GM18519 (cell line): ENCODE data around the gene ANKS1B.

Source experiments
- ATAC-seq: cut with Tn5 transposase; IDR thresholded peaks from one replicate; pipeline ENCODE4 v1.9.1; 2021; ENCODE audit warnings: mild to moderate bottlenecking, moderate library complexity; ENCODE audit not compliant: unreplicated experiment, low FRiP score

Gene ANKS1B

DNA sequence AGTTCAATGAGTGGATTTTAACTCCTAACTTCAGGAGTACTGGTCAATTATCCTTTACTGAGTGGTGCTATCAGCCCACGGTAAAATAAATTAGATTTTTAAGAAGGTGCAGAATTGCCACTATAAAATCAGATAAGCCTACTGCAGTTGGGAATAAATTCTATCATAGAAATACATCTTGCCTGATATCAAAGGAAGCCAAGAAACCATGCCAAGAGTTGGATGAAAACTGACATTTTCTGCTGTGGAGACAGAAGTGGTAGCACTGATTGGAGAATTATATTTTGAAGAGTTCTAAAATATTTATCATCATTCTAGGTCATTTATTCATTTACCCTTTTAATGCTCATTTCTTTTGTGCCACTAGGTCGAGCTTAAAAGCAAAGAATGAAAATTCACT, 874.5 kb downstream of the ANKS1B start:
- ATAC-seq: no peak

DNA sequence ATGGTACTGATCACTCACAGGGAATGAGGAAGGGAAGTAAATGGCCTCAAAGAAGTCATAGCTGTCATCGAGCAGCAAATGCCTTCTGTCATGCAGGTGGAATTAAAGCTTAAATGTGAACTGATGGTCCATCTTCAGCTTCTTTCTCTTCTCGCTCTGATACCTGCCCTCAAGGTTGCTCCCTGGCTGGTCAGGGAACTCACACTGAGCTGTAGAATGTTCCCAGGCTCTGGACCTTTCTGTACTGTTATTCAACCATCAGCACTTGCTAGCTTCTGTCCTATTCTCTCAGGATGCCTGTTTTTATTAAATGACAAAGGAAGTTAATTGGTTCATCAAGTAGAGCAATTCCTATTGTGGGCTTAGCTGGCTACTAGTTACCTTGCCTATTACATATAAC, 875.8 kb downstream of the ANKS1B start:
- ATAC-seq: no peak

DNA sequence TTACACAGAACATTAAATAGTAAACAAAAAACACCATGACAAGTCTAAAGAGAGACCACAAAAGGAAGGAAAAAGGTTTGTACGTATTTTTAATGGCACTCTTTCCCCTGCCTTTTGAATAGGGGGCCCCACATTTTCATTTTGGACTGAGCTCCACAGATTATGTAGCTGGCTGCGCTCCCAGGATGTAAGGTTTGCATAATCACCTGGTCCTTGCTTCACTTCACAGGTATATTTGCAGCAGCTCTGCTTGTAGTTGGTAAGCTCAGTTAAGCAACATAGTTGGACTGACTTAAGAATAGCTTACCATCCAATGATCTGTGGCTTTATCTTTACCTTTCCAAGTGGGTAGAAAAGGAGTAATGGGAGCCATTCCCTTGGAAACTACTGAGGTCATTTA, 885.0 kb downstream of the ANKS1B start:
- no peak for ATAC-seq

DNA sequence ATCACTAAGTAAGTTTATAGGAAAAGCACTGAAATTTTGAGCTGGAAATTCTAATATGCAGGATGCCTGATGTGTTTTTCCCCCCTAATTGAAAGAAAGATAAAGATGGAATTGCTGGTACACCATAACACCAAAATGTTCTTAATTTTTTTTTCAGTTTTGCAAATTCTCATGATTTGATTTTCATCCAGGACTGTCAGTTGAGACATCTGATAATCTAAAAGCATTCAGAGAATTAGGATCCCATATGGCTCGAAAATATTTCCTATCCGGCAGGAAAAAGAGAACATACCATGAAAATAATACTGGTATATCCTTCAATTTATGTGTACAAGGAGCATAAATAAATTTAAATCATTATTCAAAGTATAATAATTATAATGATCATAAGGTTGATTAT, 887.6 kb downstream of the ANKS1B start:
- ATAC-seq: no peak

DNA sequence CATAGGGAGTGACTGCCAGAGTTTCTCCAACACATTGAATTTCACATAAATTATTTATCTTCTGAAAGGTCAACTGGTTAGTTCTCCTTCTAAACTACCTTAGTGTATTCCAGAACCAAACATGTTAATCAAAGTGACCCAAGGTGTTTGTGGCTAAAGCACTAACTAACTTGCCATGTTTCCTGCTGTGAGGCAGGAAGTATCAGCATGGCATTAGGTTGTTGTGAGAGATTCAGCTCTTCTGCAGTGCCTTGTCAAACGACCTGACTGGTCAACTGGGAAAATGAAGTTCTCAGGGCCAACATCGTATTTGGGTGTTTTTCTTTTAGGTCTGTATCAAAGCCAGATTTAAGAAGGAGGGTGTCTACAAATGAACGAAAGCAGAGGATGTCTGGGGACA, 891.6 kb downstream of the ANKS1B start:
- no peak for ATAC-seq

DNA sequence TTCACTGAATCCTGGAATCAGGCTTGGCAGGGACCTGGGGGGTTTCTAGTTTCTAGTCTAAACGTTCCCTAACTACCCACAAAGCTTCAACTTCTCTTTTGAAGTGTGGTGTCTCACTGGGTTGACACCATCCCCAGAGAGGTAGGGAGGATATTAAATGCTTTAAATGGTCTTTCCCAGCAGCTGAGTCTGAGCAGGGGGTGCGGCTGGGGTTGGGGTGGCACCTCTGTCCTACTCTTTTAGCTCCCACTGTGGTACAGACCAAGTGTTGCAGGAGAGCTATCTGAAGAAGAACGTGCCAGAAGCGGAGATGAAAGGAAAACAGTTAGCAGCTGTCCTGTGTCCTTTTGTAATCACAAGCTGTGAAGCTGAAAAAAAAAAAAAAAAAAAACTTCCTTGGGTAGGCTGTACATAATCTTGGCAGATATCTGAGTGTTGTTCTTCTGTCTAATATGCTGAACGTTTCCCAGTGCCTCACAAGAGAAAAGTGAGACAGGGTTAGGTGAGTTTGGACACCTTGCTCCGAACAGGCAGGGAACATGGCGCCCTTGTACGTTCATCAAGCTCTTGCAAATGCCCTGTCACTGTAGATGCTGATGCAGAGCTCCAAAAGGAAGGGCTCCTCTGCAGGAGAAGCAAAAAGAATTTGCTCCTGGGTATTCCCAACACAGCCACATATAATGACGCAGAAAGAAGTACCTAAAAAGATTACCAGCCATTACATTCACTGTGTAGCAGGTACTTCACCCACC, 892.5 kb downstream of the ANKS1B start:
- ATAC-seq: no peak

DNA sequence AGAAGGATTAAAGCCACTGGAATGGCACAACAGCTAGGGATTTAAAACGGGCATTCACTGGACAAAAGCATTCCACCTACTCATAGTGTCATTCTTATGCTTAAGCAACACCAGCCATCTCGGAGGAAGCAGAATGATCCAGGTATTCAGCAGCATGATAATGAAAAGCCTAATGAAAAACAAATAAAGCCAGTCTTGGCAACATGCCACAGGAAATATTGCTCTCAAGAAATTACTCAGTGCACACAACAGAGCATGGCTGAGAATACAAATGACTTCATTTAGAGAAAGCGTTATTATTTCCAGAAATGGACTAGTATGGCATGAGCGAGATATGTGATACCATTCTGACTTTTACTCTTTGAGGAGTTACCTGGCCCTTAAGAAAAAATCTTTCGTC, 897.5 kb downstream of the ANKS1B start:
- peak; percentile 65 for ATAC-seq

DNA sequence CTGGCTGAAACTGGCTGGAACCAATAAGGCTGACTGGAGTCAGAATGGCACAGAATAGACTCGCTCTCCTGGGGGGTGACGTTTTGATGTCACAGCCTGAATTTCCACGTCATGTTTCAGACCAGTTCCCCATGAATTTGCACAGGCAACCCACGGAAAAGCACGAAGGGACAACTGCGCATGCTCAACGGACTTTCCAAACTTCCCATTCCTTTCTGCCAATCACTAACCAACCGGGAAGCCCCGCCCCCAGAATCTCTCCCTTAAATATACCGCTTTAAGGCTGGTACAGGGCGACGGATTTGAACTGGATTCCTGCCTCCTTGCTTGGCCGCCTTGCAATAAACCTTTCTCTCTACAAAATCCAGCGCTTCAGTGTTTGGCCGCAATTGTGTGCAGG, 904.9 kb downstream of the ANKS1B start:
- ATAC-seq: no peak

DNA sequence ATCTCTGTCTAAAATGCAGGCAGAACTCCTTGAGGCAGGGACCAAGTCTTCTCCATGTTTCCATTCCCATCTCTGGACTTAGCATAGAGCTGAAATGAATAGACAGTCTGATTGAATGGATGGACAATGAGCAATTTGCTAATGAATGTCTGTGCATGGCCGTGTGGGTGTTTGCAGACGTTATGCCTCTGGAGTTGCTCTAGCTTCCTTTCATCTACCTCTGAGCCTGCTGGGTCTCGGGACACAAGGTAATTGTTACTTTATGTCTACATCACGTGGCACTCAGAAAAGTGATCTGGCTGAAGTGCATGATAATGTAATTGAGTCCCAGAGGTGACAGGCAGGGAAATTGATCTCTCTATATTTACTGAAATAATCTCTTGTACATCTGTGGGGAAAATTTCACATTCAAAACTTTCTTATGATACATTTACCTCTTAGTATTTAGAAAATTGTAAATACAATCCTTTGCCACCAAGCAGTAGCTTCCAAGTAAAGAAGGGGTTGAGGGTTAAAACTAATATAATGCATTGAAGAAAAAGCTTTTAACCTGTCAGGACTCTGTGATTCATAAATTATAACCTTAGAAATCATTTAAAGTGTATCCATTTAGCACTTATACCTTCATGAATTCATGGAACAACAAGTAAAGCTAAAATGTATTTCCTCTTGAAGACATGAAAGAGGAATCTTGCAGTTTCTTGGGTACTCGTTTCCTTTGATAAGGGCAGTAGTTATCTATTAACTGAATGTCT, 915.6 kb downstream of the ANKS1B start:
- no peak for ATAC-seq

DNA sequence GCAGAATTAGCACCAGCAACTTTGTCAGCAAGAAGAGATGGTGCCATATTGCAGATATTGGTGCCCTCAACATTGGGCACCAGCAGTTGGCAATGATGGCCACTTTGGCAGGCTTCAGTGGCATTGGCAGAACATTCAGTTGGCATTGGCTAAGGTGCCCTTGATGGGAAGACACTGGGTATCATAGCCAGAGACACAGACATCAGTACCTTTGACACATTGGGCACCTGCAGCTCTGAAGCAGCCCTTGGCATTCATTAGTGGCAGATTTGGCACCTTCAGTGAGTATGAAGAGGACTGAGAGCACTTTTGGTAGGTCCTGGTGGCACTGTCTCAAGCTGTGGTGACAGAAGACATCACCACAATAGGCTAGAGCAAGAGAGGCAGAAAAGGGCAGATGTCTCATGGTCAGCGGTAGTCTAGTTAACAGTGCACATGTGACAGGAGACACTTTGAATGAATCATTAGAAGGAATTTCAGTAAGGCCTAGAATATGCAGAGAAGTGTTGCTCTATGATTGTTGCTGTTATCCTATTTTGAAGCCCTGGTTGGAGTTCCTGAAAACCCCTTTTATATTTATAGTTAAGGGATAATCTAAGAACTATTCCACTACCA, 917.5 kb downstream of the ANKS1B start:
- ATAC-seq: no peak

DNA sequence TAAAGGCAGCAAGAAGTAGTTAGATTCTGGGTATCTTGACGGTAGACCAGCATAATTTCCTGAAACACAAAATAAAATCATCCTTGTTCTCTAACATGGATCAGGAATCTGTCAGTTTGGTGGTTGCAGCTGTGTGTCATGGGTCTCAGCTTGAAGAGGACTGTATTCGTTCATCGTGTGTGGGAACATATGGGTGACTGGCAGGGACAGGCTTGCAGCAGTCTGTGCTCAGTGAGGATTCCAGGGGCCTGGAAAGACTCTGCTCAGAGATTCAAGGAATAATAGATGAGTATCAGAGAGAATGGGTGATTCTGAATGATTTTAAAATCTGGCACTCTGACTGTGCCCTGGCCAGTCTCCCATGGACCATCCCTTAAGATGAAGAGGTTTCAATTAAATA, 918.0 kb downstream of the ANKS1B start:
- ATAC-seq: no peak

DNA sequence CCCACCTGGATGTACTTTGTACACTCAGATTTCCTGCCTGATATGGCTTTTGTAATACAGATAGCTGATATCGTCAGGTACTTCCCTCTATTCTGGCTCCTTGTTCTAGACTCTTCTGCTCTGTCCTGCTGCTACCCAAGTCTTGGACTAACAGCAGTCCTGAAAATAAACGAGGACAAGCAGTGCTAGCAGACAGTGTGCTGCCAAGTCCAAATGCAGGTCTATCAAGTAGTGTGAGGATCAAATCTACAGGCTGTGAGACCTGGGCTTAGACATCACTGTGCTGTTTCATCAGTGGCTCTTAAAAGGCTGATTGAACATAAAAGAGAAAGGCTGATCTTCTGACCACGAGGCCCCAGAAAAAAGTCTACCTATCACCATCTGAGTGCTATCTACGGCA, 921.6 kb downstream of the ANKS1B start:
- ATAC-seq: no peak

DNA sequence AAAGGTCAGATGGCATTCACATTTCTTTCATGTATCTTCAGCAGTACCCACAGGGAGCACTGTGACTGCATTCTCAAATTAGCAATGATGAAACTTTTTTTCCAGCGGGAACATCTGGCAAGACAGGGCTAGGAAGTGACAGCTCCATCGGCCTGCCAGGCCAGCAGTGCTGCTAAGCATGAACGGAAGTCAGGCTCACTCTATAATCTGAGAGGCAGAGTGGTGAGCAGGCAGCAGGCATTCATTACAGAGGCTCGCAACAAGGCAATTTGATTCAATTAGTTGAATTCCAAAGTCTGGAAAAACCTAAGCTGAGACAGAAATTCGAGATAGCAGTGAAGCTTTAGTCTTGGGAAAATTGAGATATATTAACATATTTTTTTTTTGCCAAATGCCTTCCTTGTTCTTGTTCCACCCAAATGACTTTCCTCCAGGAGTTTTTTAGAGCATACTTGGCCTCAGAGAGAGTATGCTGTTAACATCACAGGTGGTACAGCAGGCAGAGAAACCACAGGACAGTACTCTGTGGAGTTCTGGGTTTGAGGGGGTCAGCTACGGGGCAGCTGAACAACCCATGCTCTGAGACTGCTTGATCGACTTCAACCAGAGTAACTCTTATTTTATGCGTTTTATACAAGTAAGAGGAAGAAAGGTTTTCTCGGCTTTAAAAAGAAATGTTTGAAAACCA, 924.8 kb downstream of the ANKS1B start:
- ATAC-seq: no peak

DNA sequence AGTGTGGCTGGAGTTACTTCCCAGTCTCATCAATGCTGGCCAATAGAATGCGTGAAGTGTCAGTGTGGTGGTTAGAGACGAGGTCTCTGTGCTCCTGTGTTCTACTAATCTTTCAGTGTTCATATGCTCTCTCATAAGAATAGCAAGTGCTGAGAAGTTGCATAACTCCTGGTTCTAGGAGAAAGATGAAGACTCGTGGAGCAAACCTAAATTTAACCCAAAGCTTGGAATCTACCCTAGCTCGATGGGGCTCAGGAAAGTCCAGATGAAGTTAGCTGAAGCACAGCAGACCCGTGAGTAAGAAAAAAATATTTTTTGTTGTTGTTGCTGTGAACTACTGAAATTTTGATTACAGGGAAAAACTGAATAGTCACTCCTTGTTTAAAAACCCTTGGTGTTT, 927.1 kb downstream of the ANKS1B start:
- ATAC-seq: no peak

DNA sequence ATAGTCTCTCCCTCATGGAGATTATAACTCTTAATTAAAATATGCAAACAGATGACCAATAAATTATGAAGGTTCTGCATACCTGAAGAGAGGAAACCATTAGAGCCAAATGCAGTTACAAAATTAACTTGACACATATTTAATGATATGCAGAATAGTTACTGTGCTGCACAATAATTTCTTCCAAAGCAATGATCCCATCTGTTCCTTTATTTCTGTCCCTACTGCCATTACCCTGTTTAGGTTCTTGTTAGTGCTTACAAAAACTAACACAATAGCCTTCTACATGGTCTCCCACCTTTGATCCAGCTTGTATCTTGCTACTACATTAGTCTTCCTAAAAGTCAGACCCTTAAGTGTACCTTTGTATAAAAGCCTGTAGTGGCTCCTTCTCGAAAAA, 928.5 kb downstream of the ANKS1B start:
- ATAC-seq: no peak

DNA sequence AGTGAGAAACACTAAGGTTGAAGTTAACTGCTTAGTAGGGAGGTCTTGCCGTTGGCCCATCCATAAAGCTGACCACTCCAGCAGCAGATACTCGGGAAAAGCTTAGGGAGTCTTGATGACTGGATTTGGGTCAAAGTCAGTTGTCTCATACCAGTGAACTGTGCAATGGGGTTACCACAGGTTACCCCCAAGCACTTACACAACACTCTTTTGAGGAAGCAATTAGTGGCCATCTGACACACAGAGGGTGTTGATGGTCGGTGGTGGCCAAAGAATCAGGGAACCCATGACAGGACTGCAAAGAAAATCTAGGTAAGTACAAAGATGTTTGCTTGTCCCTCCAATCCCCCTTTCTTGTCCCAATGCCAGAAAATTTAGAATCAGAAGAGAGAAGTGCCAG, 929.4 kb downstream of the ANKS1B start:
- no peak for ATAC-seq

DNA sequence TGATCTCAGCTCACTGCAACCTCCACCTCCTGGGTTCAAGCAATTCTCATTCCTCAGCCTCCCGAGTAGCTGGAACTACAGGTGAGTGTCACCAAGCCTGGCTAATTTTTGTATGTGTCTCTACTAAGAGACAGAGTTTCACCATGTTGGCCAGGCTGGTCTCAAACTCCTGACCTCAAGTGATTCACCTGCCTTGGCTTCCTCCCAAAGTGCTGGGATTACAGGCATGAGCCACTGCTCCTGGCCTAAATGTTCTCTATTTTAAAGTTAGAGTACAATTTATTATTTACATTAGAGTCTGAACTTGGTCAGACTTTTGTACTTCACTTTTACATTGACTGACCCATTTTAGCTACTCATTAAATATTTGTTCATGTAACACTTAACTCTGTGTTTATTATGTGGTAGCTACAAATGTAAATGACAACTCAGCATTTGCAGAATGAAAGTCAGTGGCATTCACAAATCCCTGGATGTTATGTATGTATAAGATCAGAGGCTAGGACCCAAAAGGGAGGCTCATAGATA, 930.1 kb downstream of the ANKS1B start:
- ATAC-seq: no peak

DNA sequence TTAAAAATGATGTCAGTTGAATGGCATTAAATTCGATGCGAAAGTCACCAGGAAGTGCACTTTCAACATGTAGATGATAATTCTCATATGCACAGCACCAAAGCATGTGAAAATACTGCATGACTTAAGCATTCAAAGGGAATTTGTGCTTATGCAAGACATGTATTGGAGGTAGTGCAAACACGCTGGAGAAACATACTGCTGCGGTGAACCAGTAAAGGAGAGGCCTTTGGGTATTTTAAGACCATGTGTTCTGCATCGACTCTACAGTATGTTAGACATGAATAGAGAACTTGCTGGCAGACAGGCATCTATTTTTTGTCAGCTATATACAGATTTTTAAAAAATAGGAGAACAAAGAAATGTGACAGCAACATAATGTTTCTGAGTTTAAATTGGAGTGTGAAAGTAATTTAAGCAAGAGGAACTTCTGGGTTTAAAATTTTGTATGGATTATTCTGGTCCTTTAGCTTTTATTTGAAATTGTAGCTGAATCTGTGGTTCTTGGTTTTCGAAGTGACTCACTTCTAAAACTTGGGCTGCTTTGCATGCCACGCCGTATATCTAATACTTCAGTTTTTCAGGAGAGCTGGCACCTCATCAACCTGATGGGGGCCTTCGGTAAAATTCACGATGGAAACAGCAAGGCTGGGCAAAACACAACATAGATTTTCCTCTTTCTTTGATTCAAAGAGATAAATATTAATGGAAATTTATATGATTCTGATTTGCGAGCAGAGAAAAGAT, 930.9 kb downstream of the ANKS1B start:
- ATAC-seq: no peak

DNA sequence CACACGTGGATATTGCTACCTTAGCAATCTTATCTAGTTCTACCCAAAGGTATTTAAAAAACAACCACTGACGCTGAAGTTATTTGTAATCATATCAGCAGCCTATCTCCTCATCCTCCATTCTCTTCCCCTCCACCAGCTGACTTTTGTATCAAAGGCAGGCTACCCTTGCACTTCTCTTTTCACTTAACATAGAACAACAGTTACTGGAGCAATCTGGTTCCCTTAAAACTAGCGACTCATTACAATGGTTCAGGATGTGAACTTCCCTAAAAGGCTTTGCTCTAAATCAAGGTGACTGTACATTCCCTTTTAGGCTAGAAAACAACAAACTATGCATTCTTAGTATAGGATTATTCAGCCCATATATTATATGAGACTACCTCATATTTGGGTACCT, 935.0 kb downstream of the ANKS1B start:
- ATAC-seq: no peak

DNA sequence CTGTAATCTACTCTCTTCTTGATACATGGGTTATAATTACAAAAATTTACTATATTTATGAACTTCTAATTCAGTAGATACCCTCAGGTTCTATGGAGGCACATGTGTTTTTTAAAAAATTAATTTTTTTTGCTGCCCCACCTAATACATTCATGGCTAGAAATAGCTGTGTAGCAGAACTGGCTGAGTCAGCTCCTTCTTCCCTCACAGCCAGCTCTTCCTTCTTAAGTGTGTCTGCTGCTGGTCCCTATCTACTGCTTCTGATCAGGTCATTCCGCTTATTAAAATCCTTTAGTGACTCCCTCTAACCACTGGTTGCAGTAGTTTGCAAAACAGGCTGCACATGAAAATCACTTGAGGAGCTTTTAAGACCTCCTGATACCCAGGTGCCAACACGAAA, 939.6 kb downstream of the ANKS1B start:
- ATAC-seq: no peak
